ENCODE data around the gene KDM6A.
"Not testable (repeated sequence)": the region's sequence is repeated elsewhere in the genome, so short reads cannot be mapped to it uniquely, and the experiment has no call there.

The KDM6A gene

DNA sequence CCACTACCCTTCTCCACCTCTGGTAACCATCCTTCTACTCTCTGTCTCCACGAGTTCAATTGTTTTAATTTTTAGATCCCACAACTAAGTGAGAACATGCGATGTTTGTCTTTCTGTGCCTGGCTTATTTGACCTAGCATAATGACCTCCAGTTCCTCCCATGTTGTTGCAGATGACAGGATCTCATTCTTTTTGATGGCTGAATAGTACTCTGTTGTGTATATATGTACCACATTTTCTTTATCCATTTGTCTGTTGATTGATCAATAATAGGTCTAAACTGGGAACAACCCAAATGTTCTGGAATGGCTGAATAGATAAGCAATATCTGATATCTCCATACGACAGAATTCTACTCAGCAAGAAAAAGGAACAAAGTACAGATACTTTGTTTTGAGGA lies 260.5 kb downstream of the KDM6A start:
- DNase-seq, result no peak

DNA sequence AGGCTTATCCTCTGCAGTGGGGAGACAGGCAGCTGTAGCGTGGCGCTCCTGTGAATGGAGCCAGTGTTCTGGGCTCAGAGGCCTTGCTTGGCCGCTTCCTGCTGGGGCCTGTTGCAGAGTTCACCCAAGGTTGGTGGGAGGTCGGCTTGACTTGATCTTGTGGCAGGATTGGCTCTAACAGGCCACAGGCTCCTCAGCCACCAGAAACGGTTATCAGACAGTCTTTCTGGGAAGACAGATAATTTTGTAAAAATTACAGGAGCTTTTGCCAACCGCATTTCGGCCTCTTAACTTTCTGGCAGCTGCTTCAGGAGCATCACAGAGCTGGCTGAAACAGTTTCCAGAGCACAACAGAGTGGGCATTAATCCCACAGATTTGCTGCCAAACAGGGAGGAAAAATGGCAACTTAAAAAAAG lies 261.3 kb downstream of the KDM6A start:
- no peak for DNase-seq

DNA sequence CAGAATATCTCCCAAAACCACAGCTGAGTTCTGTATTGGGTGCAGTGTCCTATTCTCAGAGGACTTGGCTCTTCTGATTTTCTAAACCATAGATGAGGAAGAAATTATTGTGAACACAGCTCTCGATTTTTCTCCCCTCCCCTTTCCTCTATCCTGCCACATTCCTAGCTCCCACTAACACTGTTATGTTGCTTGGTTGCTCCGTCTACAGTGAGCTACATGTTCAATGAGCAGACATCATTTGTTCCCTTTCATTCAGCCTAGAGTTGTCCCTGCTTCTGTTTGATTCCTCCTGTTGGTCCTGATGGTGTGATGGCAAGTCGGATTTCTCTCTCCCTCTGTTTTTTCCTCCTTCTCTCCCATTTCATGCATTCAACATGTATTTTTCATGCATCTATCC lies 261.8 kb downstream of the KDM6A start:
- DNase-seq, result no peak

DNA sequence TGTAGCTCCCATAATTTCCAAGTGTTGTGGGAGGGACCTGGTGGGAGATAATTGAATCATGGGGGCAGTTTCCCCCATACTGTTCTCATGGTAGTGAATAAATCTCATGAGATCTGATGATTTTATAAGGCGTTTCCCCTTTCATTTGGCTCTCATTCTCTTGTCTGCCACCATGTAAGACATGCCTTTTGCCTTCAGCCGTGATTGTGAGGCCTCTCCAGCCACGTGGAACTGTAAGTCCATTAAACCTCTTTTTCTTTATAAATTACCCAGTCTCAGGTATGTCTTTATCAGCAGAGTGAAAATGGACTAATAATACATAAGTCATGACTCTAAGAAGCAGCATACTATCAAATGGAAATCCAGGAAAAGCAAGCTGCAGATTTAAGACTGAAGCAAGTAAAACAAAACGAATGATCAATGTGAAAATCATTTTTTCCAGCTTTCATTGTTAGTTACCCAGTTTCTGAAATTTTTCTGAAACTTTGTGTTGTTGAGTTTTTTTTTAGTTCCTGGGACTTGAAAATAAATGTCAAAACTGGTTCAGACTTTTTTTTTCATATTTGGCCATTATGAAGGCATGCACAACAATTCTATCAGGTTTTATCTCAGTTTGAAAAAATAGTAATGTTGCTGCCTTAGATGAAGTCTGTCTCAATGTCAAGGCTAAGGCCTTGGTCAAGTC lies 262.5 kb downstream of the KDM6A start:
- DNase-seq, result not testable (repeated sequence)

DNA sequence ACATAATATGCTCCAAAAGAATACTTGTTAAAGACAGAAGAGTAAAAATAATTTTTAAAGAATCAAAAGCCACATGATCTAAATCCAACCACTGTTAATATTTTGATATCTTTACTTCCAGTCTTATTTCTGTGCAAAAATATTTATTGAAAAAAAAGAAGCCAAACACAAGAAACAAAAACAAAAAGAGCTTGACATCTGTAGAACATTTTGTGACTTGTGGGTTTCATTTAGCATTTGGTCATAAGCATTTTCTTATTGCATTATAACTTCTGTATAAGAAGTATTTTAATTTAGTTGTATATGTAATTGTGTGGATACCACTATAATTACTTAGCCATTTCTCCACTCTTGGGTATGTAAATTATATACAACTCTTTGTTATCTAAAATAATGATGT lies 264.5 kb downstream of the KDM6A start:
- DNase-seq, result no peak

GRCh38 chrX:45138525-45138924 lies 265.5 kb downstream of the KDM6A start:
- no peak for DNase-seq

- DNase-seq, result no peak
Observed at GRCh38 chrX:45140812-45141211, 267.8 kb downstream of the KDM6A start.

DNA sequence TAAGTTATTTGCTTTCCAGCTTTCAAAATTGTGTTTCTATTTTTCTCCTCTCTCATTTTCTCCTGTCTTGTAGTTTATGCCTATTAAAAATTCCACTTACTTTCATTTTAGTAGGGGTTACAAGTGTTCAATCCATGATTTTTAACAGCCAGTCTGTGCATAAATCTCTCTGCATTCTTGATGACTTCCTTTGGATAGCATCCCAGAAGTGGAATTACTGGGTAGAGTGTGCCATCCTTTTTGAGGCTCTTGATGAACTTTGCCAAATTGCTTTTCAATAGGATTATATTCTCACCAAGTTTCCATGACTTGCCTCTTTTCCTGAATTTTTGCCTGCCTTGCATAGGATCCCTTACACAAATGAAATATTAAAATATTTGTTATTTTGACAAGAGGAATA lies 269.2 kb downstream of the KDM6A start:
- no peak for DNase-seq

DNA sequence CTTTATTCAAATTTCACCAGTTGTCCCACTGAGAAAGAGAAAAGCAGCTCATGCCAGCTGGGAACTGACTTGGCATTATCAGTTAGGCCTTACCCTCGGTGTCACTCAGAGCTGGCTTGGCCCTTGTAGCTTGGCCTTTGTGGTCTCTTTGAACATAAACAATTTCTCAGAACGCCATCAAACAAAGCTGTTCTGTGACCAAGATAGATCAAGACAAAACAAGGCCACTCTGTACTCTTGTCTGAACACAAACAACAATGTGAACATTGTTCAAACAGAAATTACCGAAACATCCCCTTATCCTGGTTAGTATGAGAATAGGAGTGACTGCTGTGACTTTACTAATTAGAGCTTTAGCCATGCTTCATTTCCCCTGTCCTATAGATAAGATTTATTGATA lies 270.5 kb downstream of the KDM6A start:
- DNase-seq, result no peak

DNA sequence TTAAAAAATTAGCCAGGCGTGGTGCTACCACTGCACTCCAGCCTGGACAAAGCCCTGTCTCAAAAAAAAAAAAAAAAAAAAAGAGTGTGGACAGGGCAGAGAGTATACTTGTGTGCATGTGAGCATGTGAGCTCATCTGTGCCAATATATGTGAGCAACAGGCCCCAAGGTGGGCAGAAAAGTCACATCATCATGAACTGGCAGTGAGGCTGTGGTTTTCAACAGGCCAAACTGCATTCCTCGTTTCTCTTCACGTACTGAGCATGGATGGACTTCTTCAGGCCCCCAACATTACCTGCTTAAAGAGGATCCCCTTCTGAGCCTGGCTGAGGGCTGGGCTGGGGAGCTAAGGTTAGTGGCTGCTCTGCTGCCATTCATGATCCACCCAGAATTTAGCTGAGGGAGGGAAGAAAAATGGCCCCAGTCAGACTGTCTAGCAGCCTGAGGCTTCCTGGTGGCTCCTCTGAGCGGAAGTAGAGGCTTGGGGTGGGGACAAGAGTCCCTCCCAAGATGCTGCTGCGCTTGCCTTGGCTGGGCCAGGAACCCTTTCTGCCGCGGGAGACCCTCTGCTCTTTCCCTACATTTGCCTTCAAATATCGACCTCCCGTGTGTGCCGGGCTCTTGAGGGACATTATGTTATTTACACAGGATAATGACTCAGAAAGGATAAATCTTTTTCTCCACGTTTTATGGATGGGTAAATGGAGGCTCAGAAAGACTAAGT lies 272.7 kb downstream of the KDM6A start:
- no peak for DNase-seq

DNA sequence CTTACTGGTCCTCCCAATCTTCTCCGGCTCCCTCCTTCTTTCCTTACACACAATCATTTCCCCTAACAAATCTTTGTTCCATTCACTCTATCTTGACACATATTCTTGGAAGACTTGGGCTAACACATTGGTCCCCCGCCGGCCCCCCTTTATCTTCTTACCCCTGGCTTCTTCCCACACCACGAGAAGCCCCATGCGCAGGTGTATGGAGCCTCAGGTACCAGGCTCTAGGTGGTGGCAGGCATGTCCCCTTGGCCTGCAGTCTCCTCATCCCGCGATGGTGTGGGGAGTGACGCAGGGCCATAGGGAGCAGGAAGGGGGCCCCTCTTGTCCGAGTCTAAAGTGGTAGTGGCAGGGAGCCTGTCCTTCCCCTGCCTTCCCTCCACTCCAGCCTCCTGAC lies 277.8 kb downstream of the KDM6A start:
- DNase-seq, result no peak

DNA sequence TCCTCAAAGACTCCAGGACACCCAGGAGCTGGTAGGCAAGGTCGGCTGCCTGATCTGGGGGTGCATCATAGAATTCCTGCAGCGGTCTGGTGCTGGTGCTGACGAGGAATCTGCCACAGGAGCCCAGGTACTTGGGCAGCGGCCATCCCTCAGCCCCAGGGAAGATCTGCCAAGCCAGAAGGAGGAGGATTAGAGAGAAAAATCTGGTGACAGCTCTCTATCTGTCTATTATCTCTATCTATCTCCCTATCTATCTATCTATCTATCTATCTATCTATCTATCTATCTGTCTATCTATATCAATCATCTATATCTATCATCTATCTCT lies 281.0 kb downstream of the KDM6A start:
- no peak for DNase-seq

DNA sequence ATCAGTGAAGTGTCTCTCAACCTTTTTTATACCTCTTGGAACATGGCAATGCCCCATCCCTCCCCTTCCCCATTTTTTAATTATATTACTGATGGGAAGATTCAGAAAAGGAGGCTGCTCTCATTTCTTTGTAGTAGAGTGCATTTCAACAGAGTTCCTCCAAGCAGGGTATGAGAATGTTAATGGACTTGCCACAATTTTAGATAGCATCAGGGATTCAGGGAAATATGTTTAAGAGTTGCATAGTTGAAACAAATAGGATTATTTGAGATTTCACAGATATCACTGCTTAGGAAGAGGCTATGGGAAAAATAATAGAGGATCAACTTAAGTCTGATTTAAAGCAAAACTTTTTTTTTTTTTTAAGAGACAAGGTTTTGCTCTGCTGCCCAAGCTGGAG lies 281.5 kb downstream of the KDM6A start:
- DNase-seq, result no peak

DNA sequence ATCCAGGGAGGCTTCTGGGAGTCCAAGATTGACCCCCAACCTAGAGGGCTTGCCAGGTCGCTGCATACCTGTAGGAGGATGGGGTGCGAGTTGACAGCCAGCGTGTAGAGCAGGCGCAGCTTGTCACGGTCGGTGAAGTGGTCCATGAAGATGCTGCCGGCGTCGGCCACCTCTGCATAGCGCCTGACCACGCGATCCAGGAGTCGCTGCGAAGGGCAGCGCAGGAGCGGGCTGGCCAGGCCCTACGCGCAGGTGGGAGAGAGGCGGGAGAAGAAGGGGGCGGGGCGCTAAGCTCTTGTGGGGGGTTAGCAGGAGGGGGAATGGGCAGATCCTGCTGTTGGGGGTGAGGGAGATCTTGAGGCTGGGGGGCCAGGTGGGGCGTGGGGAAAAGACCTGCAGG lies 284.7 kb downstream of the KDM6A start:
- DNase-seq, result no peak

All from stimulated activated CD4-positive, alpha-beta T cell treated with anti-CD3 and anti-CD28 coated beads, Interleukin-2, amount 100 ng/mL, for 24 hours (primary cell).